Activated CD4-positive, CD25-positive, alpha-beta regulatory T cell treated with anti-CD3 and anti-CD28 coated beads, Interleukin-2, amount 50 U/mL, for 72 hours (primary cell): ENCODE data around the gene LPIN1.

Experiments
- DNase-seq: peaks from one replicate; pipeline ENCODE4 v3.0.0; 2021

Gene LPIN1, protein sequence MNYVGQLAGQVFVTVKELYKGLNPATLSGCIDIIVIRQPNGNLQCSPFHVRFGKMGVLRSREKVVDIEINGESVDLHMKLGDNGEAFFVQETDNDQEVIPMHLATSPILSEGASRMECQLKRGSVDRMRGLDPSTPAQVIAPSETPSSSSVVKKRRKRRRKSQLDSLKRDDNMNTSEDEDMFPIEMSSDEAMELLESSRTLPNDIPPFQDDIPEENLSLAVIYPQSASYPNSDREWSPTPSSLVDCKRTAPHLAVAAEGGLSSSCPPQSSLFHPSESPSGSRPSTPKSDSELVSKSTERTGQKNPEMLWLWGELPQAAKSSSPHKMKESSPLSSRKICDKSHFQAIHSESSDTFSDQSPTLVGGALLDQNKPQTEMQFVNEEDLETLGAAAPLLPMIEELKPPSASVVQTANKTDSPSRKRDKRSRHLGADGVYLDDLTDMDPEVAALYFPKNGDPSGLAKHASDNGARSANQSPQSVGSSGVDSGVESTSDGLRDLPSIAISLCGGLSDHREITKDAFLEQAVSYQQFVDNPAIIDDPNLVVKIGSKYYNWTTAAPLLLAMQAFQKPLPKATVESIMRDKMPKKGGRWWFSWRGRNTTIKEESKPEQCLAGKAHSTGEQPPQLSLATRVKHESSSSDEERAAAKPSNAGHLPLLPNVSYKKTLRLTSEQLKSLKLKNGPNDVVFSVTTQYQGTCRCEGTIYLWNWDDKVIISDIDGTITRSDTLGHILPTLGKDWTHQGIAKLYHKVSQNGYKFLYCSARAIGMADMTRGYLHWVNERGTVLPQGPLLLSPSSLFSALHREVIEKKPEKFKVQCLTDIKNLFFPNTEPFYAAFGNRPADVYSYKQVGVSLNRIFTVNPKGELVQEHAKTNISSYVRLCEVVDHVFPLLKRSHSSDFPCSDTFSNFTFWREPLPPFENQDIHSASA

DNA sequence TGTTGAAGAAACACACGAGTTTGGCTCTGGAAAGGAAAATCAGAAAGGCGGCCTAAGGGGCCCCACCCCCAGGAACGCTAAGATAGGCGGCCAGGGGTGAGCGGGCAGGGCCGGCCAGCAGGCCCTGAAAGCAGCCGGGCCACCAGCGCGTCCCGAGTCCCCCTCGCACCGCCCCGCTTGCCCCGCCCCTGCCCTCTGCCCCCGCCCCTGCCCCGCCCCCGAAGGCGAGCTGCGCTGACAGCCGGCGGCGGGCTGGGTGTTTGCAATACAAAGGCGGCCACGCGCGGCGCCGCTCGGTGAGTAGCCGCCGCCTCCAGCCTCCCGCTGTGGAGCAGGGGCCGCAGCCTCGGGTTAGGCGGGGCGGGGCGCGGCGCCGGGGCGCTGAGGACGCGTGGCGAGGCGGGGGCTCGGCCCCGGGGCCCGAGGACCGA, at the start of gene LPIN1:
LPIN1 (plus strand) TSS at position 257 of the 431 bp plus-strand sequence. CDS start 18,910 bp downstream, outside the sequence.
- peak; percentile 83 for DNase-seq

DNA sequence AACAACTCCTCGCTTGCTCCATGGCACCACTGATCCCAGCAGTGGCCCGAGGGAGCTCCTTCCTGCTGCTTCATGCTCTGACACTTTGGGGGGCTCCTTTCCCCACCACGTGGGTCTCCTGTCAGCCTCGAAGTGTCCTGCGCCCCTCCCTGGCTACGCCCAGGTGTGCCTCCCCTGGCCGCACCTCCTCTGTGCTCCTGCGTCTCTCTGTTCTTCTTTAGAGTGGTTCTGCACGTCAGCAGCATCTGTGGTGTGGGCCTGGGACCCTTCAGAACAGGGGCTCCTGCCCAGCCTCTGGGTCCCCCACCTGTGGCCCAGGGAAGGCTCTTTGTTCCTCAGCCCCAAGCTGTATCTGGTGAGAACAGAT, 49.7 kb upstream of the LPIN1 start:
- no peak for DNase-seq

DNA sequence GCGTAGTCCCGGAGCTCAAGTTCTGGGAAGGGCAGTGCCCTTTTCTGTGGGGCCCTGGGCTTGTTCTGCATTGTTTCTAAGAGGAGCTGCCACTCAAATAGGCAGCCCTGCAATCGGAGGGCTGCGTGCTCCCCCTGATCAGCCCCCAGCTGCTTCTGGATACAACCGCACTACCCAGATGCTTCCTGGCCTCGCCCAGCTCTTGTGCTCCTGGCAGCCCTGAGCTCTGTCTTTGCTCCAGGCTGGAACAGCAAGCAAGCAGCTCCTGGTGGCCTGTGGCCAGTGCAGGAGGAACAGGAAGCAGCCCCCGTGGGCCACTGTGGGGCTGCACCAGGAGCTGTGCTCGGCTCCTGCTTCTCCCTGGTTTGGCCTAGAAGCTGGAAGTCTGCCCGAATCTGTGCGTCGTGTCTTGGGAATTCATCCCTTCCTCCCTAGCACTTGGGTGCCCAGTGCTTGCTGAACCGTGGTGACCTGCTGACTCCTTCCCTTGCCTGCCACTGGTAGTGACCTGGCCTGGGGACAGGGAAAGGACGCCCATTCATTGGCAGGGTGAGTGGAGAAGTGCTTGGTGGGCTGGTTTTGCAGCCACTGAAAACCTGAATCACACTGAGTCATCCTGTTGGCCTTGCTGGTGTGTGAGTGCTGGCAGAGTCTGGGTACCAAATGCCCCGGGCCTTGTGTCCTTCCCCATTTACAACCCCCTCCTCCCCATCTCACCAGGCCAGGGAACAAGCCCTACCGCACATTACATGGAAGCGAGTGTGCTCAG, 49.1 kb upstream of the LPIN1 start:
- DNase-seq, result no peak

DNA sequence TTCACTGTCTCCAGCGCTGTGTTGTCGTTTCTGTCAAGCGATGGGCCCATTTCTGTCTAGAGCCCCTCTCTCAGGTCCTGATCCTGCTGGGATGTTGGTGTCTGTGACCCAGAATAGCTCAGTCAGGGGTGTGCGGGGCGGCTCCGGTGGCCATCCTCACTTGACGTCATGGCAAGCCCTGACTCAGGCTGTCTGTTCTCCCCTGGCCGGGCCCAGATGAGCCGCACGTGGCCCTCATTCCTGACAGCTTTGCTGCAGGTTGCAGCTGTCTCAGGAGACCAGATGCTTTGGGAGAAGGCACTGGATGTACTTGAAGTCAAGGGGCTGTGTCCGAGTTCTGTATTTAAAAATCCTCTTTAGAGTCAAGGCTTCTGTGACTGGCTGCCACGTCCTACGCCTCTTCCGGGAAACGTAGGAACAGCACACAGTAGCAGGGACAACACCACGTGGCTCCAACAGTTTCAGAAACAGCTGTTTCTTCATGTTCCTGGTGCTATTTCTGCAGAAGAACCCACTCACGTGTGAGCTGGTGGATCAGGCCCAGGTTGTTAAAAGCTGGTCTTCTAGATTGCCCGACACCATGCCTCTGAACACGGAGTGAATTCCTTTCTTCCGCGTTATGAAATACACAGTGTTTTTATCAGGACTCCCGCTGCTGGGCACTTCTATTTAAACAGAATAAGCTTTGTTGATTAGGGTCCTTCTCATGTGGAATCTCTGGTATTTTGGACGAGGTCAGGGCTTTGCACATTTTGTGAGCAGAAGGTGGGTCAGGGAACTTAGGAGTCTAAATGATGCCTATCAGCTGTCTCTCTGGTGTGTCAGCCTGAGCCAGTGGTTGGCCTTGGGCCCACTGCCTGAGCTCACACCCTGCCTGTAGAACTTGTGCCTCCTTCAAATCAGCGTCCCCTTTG, 48.2 kb upstream of the LPIN1 start:
- DNase-seq, result no peak

DNA sequence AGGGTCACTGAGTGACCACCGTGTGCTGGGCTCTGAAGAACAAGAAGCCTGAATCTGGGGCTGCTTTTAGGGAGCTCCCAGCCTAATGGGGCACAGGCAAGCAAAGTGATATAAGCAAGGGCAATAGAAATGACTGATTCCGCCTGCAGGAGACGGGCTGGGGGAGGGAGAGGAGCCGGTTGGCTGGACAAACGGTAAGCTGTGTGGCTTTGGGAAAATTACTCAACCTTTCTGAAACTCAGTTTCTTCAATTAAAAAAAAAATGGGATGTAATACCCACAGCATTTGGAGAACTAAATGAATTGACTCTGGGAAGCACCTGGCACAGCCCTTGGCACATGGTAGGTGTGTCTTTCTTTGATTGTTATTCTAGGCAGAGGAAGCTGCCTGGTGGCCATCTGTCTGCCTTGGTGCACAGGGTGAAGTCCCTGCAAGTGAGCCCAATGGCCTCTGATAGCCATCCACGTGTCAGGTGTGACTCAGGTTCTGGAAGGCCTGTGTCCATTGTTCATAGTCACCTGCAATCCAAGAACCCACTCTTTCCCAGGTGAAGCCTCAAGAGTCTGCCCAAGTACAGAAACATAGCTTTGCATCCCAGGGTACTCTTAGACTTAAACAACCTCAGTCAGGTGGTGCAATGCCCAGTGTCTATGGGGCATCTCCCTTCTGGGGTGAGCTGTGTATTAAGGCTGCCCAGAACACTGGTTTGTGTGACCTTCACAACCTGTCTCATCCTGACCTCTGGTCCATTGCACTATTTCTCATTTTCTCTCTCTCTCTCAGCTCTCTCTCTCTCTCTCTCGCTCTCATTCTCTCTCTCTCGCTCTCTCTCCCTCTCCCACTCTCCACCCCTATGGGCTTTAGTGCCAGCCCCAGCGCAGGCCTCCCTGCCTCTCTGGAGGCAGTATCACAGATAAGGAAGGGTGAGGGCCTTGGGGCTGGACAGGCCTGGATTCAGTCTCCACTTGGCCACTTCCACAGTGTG, 46.5 kb upstream of the LPIN1 start:
- DNase-seq, result no peak

DNA sequence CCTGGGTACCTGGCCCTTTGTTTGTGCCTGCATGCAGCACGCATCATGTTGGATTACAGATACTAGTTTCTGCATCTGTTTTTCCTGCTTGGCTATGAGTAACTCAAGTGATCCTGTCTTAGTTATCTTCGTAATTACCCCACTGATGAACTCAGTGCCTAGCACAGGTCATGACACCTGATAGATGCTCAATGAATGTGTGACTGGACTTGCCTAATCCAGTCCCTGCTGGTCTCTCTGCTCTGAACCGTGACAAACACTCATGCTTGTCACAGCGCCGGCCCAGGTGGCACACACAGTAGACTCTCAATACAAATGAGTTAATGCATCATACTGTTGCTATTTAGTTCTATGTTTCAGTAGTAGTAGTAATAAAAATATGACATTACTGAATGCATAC, 45.2 kb upstream of the LPIN1 start:
- DNase-seq, result no peak

DNA sequence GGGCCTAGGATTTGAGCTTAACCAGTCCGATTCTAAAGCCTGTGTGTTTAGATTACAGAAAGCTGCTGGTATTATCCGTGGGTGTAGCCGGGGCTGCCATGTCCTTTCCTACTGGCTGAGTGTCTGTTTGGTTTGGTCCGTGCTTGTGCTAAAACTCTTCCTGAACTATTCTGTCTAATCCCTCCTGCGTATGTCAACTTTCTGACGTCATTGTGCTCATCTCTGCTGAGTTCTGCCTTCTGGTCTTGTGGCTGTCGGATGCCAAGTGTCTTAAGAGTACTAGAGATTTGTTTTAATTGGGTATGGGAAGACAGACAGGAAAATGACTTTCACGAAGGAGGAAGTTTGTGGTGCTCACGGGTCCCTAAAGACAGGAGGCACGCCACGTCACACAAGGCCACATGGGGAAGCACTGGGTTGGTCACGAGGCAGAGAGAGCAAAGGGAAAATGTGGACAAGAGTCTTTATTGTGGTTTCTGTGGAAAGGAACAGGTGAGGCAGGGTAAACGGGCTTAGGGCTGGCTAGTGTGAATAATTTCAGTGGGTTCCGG, 44.6 kb upstream of the LPIN1 start:
- DNase-seq, result no peak

DNA sequence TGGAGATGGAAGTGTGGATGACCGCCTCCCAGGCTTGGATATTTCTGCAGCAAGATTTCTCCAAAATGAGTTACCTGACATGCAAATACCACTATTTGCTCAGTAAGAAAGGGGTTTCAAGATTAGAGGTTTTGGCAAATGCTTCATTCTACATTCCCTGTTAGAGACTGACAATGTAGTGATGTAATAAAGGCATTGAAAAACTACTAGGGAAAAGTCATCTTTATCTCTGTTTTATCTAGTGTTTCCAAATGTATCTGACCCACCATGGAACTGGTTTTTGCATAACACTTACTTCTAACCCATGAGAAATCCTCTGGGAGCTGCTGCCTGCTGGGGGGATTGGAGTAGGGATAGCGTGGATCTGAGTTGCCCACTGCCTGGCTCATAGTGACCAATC, 43.5 kb upstream of the LPIN1 start:
- no peak for DNase-seq

DNA sequence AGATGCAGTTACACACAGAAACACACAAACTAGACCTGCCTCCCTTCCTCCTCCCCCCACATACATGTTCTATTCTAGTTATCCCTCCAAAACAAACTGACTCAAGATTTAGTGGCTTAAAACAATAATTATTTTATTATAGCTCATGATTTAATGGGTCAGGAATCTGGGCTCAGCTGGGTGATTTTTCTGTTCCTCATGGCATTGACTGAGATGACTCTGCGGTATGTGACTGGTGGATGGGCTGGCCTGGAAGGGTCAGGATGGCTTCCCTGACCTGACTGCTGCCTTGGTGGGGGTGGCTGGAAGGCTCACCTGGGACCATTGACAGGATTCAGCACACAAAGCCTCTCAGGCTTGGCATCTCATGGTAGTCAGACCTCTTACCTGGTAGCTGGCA, 42.7 kb upstream of the LPIN1 start:
- DNase-seq, result no peak

DNA sequence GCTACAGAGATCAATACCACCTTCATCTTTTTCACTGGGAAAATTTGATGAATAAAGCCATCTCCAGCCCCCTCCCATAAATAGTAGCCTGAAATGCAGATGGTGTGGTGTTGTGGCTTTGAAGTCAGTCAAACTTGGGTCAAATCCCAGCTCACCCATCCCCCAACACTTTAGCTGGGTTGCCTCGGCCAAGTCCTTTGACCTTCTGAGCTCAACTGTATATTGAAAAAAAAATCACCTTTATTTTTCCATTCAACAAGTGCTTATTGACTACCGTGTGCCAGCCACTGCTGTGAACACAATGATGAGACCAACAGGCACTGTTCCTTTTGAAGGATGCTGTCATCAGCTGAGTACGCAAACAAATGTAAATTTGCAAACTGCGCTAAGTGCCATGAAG, 41.4 kb upstream of the LPIN1 start:
- no peak for DNase-seq

DNA sequence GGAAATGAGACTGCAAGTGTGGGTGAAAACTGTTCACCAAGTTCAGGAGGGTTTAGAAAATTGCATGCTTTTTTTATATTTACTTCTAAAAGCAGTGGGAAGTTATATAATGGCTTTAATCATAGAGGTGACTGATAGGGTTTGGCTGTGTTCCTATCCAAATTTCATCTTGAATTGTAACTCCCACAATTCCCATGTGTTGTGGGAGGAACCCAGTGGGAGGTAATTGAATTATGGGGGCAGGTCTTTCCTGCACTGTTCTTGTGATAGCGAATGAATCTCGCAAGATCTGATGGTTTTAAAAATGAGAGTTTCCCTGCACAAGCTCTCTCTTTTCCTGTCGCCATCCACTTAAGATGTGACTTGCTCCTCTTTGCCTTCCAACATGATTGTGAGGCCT, 40.7 kb upstream of the LPIN1 start:
- no peak for DNase-seq

DNA sequence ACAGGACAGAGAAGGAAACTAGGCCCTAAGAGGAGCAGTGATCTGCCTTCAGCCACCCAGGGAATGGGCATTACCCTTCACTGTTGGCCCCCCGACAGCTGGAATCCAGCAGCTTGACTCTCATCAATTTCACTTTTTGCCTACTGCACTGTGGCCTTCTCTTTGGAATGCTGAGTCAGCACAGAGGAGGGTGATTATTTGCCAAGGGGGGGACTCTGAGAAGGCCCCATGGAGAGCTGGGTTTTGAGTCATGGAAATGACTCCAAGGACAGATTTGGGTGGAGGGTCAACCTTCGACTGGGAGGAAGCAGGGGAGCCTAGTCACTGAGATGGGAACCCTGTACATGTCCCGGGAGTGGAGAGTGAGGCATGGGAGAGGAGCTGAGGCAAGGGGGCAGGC, 38.3 kb upstream of the LPIN1 start:
- DNase-seq, result no peak

DNA sequence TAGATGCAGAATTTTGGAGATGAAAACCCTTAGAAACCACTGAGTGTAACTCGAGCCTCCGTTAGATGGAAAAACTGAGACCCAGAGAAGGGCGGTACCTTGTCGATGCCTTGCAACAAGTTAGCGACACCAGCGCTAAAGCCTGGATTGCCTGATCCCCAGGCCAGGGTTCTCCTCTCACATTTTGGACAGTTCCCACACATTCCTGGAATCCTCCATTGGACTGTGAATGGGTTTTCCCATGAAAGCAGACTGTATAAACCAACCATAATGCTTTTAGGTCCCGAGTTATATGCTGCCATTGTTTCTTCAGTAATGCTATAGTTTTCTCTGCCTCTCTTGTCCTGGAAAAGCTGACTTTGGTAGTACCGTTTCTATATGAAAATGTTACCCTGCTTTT, 37.1 kb upstream of the LPIN1 start:
- no peak for DNase-seq

DNA sequence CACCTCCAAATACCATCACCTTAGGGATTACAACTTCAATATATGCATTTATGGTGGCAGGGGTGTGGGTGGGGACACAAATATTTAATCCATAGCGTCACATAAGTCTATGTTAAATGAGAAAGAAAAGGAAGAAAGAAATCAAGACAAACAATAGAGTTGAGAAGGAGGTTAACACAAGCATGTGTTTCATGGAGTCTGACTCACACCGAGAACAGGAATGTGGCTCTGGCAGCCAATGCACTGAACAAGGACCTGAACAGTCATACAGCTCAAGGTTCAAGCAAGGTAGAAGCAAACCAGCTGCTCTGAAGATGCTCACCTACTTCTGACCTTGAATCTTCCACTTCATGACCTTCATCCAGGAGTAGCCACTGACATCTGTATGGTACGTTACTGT, 36.2 kb upstream of the LPIN1 start:
- no peak for DNase-seq

DNA sequence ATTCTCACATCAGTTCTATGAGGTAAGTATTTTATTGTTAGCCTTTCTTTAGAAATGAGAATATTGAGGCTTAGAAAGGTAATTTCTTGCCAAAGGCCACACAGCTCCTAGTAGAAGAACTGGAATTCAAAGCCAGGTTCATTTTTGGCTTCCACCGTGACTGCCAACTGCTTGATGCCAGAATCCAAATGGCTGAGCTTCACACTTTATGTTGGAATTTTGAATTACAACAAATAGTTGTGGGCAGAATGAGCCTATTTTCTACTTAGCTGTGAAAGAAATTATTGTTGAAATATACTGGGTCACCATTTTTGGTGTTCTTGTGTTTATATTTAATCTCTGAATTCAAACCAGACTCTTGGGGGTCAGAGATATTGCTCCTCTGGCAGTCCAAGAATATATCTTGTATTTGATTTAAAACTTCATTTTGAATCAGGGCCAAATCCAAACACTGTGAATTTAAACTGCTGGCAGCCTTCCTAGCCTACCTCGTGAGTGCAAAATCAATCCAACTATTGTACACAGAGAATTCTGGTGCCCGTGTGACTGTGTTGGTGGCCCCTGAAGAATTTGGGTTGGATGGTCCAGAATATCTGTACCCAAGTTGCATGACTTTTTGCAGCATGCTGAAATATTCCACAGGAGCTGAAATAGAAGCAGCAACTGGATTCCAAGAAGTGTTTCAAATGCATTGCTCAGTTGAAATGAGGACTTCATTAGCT, 35.6 kb upstream of the LPIN1 start:
- DNase-seq, result no peak

DNA sequence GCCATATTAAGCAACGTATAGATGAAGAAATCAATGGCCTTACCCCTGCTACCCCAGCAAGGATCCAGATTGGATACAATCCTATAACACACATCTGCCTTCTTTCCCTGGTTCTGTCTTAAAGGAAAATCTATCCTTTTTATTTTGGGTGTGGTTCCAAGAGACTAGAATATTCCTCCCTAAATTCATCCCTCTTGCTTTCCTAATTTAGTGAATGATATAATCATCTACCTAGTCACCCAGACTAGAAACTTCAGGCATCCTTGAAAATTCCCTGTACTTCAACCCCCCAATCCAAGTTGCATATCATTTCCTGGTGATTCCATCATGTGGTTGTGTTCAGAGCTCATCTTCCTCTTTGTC, 35.1 kb upstream of the LPIN1 start:
- no peak for DNase-seq

DNA sequence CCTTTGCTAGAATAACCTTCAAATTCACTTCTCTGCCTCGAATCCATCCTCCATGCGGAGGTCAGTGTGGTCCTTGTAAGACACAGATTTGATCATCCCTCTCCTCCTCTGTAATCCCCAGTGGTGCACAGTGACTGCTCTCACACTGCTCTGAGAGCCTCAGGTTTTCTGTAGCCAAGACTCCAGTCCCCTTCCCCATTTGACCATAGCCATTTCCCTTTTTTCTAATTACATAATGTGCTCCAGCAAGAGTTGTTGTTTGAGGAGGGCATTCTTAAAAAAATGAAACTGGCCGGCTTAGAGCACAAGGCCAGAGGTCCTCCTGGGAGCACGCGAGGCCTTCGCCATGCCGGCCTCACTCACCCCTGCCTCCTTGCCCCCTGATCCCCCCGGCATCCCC, 34.7 kb upstream of the LPIN1 start:
- DNase-seq, result no peak

DNA sequence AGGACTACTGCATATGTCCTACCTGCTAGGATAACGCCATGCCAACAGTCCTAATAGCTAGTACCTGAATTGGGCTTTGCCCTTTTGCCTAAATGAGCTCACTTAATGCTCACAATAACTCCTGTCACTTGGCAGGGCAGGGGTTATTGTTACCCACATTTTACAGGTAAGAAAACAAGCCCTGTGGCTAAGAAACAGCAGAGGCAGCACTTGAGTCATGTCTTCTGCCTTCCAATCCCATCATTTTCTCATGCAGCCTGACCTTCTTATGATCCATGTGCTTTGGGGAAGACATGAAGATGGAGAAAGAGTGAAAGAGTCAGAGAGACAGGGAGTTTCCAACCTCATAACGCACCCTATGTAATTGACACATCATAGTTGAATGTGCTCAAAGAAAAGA, 33.6 kb upstream of the LPIN1 start:
- no peak for DNase-seq

DNA sequence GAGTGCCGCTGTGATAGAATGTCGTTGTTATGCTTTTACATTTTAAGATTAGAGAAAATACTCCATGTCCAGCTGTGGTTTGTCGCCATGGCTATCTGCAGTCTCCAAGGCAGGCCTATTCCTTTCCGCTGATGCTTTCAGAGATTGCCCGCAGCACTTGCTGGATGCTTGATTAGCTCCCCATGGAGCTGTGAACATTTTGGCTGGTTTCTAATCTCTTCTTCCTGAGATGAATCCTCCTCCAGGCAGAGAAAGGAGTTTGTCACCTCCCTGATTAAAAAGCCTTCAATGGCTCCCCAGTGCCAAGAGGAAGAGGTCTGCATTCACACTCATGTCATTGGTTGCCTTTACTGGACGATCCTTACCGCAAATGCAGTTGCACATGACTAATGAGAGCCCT, 32.6 kb upstream of the LPIN1 start:
- DNase-seq, result no peak
